Stimulated activated CD4-positive, alpha-beta T cell treated with anti-CD3 and anti-CD28 coated beads, TNF-alpha, amount 100 ng/mL, for 4 hours (primary cell): Measurements from ENCODE around the gene LIF.
"Not testable (repeated sequence)": the region's sequence is repeated elsewhere in the genome, so short reads cannot be mapped to it uniquely, and the experiment has no call there.

Experiments
- DNase-seq, 3 experiments: peaks; one replicate each; pipeline ENCODE4 v3.0.0-alpha.2; 2020; ENCODE audit warnings: low read depth in 3 of 3

The LIF gene

GRCh38 chr22:30244641-30245040, 1.9 kb downstream of the LIF start:
- no peak for DNase-seq

GRCh38 chr22:30244066-30244465, 2.5 kb downstream of the LIF start:
- no peak for DNase-seq

GRCh38 chr22:30243661-30244060, 2.9 kb downstream of the LIF start:
- DNase-seq = no peak

GRCh38 chr22:30241576-30242371, 4.8 kb downstream of the LIF start:
- DNase-seq = no peak

GRCh38 chr22:30240541-30241417, 5.8 kb downstream of the LIF start:
- DNase-seq = no peak

- DNase-seq = no peak
These were observed 6.8 kb downstream of the LIF start for GRCh38 chr22:30239488-30240405.

- no peak for DNase-seq
These were observed 7.7 kb downstream of the LIF start for GRCh38 chr22:30238661-30239487.

- no peak for DNase-seq
These were observed 8.4 kb downstream of the LIF start for GRCh38 chr22:30238136-30238535.

- no peak for DNase-seq
These were observed 9.7 kb downstream of the LIF start for GRCh38 chr22:30236875-30237274.

GRCh38 chr22:30235687-30236170, 10.8 kb downstream of the LIF start:
- no peak for DNase-seq

GRCh38 chr22:30234786-30235470, 11.6 kb downstream of the LIF start:
- DNase-seq = no peak

GRCh38 chr22:30234325-30234724, 12.2 kb downstream of the LIF start:
- not testable (repeated sequence) for DNase-seq

- DNase-seq = no peak
These were observed 13.0 kb downstream of the LIF start for GRCh38 chr22:30233582-30233981.

- DNase-seq = no peak
These were observed 13.8 kb downstream of the LIF start for GRCh38 chr22:30232716-30233218.

GRCh38 chr22:30230787-30231461, 15.6 kb downstream of the LIF start:
- DNase-seq = no peak

GRCh38 chr22:30230330-30230729, 16.2 kb downstream of the LIF start:
- no peak for DNase-seq

- DNase-seq = no peak
These were observed 17.8 kb downstream of the LIF start for GRCh38 chr22:30228509-30229359.

GRCh38 chr22:30227438-30228228, 18.9 kb downstream of the LIF start:
- DNase-seq = no peak
